HFFc6 (cell line): Measurements from ENCODE around the gene TMEM69. TPM values are rescaled to one million over a fixed set of nuclear protein-coding genes. Genes with fewer than 3 reads are reported as not detected.
A peak's percentile ranks its signal among the peaks of the same experiment; 100 is the strongest.
"Not testable (repeated sequence)": the region's sequence is repeated elsewhere in the genome, so short reads cannot be mapped to it uniquely, and the experiment has no call there.

Experiments used
- DNase-seq: peaks from one replicate; pipeline ENCODE4 v3.0.0-alpha.2; 2018
- H3K27ac Mint-ChIP-seq: 2 replicates; pipeline ENCODE4 v1.8.0; 2020; ENCODE audit warnings: mild to moderate bottlenecking, mixed read lengths
- H3K27me3 Mint-ChIP-seq: 2 replicates; pipeline ENCODE4 v1.8.0; 2021; ENCODE audit warnings: mild to moderate bottlenecking, moderate library complexity, mixed read lengths; ENCODE audit not compliant: insufficient read depth
- H3K36me3 Mint-ChIP-seq: 2 replicates; pipeline ENCODE4 v1.8.0; 2021; ENCODE audit warnings: low read depth, mixed read lengths
- H3K4me1 Mint-ChIP-seq: 2 replicates; pipeline ENCODE4 v1.8.0; 2020; ENCODE audit warnings: low read depth, mixed read lengths
- H3K4me3 Mint-ChIP-seq: 2 replicates; pipeline ENCODE4 v1.8.0; 2020; ENCODE audit warnings: mild to moderate bottlenecking, moderate library complexity, mixed read lengths
- H3K9me3 Mint-ChIP-seq: 2 replicates; pipeline ENCODE4 v1.8.0; 2020; ENCODE audit warnings: mild to moderate bottlenecking, mixed read lengths
- CTCF ChIP-seq: fragments of 200-600 bp; sonication (generic); IDR thresholded peaks from 2 replicates; pipeline ENCODE4 v1.5.0; 2021; ENCODE audit warnings: antibody characterized with exemption, mild to moderate bottlenecking
- total RNA-seq, 6 experiments: library from RNA; stranded (reverse); fragmentation: NEBNext Ultra II Directional; extraction: Animal tissue kit (Norgen Biotek cat#: 25700); gene quantifications; 2 replicates in 1 of 6; 3 replicates in 5 of 6; pipeline ENCODE4 v1.2.3, GENCODE V29; 2021

Gene TMEM69
- total RNA-seq, 6 experiments from 2014 or later, result 18.5 to 27.5 (median 22.1) TPM

- H3K27me3 Mint-ChIP-seq, result peaks cover 2% of the 10 kb centered on the region; the same call in 1 of the 2 replicates
- no peaks in the 10 kb centered on the region for H3K9me3 Mint-ChIP-seq
- peaks cover 6% of the 10 kb centered on the region; the same call in 1 of the 2 replicates for H3K4me1 Mint-ChIP-seq
- no peak overlapping the region for H3K4me3 Mint-ChIP-seq
- H3K36me3 Mint-ChIP-seq, result peaks cover 10% of the 10 kb centered on the region; the same call in 1 of the 2 replicates
- H3K27ac Mint-ChIP-seq, result no peak overlapping the region
- TF ChIP-seq CTCF, result no peak
- no peak for DNase-seq
Measured at GRCh38 chr1:45713711-45714110, 25.7 kb downstream of the TMEM69 start.

GRCh38 chr1:45716700-45717099 is 28.7 kb downstream of the TMEM69 start:
- H3K4me3 Mint-ChIP-seq, result no peak overlapping the region
- H3K4me1 Mint-ChIP-seq, result peaks cover 21% of the 10 kb centered on the region
- no peak overlapping the region for H3K27ac Mint-ChIP-seq
- no peak for DNase-seq
- H3K9me3 Mint-ChIP-seq, result no peaks in the 10 kb centered on the region
- H3K36me3 Mint-ChIP-seq, result peaks cover 8% of the 10 kb centered on the region; the same call in 1 of the 2 replicates
- TF ChIP-seq CTCF, result no peak
- peaks cover 2% of the 10 kb centered on the region; the same call in 1 of the 2 replicates for H3K27me3 Mint-ChIP-seq

GRCh38 chr1:45717386-45717785 is 29.4 kb downstream of the TMEM69 start:
- H3K4me3 Mint-ChIP-seq, H3K27ac Mint-ChIP-seq, H3K36me3 Mint-ChIP-seq, H3K27me3 Mint-ChIP-seq, DNase-seq, H3K9me3 Mint-ChIP-seq: not testable (repeated sequence)
- peaks cover 22% of the 10 kb centered on the region for H3K4me1 Mint-ChIP-seq

GRCh38 chr1:45718289-45718688 is 30.3 kb downstream of the TMEM69 start:
- Mint-ChIP-seq H3K9me3 (no peaks in the 10 kb centered on the region), H3K27me3 (no peaks in the 10 kb centered on the region), H3K4me1 (peaks cover 30% of the 10 kb centered on the region), H3K27ac (no peak overlapping the region), H3K4me3 (no peak overlapping the region), H3K36me3 (peaks cover 5% of the 10 kb centered on the region; the same call in 1 of the 2 replicates)
- TF ChIP-seq CTCF, result no peak
- no peak for DNase-seq

GRCh38 chr1:45721207-45721606 is 33.2 kb downstream of the TMEM69 start:
- no peaks in the 10 kb centered on the region for H3K9me3 Mint-ChIP-seq
- H3K36me3 Mint-ChIP-seq, result no peaks in the 10 kb centered on the region
- peak overlapping the region; percentile 77 for H3K27ac Mint-ChIP-seq
- H3K4me1 Mint-ChIP-seq, result peaks cover 34% of the 10 kb centered on the region
- H3K27me3 Mint-ChIP-seq, result no peaks in the 10 kb centered on the region
- no peak for TF ChIP-seq CTCF
- DNase-seq, result peak; percentile 60
- H3K4me3 Mint-ChIP-seq, result peak overlapping the region; percentile 28; the same call in 1 of the 2 replicates

- no peak for TF ChIP-seq CTCF
- Mint-ChIP-seq H3K9me3 (no peaks in the 10 kb centered on the region), H3K4me3 (no peak overlapping the region), H3K27ac (peak overlapping the region; percentile 24), H3K4me1 (peaks cover 27% of the 10 kb centered on the region), H3K27me3 (no peaks in the 10 kb centered on the region), H3K36me3 (no peaks in the 10 kb centered on the region)
- DNase-seq, result peak; percentile 8
Measured at GRCh38 chr1:45722809-45723208, 34.8 kb downstream of the TMEM69 start.
